HG02840 (cell line): ENCODE data around the gene DAZAP1.

ENCODE experiments used
- ATAC-seq: cut with Tn5 transposase; IDR thresholded peaks from one replicate; pipeline ENCODE4 v1.9.1; 2021; ENCODE audit warnings: mild to moderate bottlenecking, moderate library complexity, moderate number of reproducible peaks; ENCODE audit not compliant: unreplicated experiment, low FRiP score

The DAZAP1 gene

DNA sequence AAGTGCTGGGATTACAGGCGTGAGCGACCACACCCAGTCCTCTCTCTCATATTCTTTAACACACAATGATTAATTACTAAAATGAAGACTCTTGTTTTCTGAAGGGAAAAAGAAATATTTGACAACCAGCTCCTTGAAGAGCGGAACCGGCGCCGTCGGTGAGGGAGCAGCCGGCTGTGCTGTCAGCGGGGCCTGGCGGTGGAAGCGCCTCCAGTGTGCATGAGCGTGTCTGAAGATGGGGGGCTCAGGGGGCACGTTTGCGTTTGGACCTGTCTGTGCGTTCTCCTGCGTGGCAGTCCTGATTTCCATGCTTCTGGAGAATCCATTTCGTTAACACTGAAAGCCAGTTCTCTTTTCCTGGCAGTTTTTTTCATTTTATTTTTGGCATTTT is 31.0 kb upstream of the DAZAP1 start:
- ATAC-seq: no peak

DNA sequence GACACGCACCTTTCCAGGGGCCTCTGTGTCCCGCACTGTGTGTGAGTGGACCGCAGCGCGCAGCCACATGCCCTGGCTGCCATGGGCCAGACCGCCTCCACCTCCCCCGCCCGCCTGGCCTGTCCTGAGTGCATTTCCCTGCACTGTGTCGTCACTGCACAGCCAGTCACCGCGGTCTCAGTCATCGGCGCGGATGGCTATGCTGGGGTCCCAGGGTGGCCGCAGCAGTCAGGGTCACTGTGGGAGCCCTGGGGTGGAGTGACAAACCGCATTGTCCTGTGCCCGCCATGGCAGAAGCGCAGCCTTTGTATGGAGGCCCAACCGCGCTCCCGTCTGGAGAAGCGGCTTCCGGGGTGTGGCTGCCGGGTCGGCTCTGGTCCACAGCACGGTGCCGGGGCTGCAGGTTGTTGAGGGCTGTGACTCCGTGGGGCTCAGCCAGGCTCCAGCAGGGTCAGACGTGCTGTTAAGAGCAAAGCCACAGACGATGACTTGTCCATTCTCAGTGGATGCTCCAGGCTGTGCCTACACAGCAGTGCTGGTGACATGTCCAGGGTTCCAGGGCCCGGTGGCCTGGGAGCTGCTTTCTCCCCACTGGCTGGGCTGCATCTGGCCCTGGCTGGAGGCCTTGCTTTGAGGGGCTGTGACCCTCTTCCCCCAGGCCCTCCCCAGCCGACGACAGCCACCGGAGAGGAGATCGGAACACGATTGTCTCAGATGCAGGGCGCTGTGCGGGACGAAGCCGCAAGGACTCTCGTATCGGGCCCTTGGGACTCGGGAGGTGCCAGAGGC is 30.0 kb upstream of the DAZAP1 start:
- ATAC-seq: no peak

DNA sequence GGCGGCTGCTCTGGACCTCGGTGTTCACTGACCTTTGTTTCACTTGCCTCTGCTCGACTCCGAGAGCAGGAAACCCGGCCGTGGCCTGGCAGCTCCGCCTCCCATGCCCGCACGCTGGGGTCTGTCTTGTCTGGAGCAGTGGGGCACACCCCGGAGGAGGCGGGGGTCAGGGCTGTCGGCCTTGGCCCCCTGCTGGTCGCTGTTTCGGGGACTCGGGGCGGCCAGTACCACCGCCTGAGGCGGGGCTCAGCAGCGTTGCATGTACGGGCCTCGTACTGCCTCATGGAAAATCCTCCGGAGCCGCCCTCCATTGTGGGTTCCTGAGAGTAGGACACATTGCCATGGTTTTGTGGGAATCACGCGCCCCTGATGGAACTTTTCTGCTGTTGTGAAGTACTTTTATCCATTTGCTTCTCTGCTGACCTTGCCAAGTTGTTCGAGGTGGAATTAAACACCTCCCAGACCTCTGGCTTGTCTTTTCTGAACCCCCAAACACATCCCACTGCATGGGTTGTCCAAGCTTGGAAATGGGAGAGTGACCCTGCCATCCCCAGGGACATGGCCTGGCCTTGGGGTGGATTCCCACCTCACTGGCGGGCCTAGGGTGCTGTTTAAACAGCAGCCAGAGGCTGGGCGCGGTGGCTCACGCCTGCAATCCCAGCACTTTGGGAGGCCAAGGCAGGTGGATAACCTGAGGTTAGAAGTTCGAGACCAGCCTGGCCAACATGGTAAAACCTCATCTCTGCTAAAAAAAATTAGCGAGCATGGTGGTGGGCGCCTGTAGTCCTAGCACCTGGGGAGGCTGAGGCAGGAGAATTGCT is 29.2 kb upstream of the DAZAP1 start:
- ATAC-seq: no peak

DNA sequence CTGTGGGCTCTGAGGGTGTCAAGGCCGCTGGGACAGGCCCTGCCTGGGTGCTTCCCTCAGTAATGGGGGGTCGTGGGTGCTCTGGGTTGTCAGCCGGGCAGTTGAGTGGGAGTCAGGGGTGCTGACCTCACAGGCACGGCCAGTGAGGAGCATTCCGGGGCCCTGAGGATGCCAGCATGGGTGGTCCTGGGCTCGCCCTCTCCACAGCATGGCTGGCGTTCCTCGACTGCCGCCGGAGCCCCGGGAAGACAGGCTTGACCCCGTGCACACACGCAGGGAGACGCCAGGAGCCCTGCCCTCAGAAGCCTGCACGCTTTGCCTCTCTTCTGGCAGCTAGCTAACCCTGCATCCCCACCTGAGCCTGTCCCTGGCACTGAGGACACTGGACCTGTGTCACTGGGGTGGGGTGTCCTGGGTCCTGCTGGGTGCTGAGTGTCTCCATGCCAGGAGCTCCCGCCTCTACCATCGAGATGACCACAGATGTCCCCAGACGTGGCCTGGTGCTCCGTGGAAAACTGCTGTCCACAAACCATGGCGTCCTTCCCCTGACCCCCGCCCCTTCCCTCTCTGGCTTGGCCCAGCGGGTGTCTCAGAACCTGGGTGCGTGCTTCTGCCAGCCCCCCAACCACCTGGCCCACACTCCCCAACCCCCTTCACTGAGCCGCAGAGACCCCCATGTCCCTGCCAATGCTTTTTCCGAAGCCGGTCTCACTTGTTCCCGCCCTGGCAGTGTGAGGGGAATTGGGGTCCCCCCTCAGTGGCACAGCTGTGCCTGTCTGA is 28.1 kb upstream of the DAZAP1 start:
- no peak for ATAC-seq

DNA sequence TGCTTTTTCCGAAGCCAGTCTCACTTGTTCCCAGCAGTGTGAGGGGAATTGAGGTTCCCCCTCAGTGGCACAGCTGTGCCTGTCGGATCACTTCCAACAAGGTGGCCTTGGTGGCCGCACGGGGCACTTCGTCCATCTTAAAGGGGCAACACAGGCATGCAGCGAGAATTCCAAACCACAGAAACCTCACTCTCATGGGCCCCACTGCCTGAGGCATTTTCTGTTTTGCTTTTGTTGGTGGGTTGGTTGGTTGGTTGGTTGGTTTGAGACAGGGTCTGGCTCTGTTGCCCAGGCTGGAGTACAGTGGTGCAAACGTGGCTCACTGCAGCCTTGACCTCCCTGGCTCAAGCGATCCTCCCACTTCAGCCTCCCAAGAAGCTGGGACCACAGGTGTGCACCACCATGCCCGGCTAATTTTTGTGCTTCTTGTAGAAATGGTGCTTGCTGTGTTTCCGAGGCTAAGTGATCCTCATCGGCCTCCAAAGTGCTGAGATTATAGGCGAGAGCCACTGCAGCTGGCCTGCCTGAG is 27.4 kb upstream of the DAZAP1 start:
- no peak for ATAC-seq

DNA sequence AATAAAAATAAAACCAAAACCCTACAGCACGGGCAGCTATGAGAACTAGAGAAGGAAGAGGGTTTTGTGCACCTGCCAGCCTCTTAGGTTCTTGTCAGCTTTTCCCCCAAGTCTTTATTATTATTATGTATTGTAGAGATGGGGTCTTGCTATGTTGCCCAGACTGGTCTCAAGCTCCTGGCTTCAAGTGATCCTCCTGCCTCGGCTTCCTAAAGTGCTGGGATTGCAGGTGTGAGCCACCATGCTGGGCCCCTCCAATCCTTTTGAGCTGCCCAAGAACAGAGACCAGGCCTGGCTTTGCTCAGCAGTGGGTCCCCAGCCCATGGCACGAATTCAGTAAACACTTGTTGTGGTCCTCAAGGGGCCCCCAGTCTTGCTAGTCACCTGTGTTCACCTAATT is 25.1 kb upstream of the DAZAP1 start:
- ATAC-seq: no peak

DNA sequence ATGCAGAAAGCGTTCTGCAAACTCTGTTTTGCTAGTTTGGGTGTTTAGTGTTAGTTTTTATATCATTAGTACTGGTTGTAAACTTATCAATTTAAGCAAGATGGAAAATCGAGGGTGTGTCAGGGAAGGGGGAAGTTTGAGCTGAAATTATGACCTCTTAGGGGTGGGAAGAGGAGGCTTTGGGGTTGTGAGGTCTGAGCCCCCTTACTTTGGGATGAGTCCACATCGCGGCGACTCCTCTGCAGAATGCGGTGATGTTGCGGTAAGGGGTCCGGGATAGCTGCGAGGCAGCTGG is 24.4 kb upstream of the DAZAP1 start:
- no peak for ATAC-seq

DNA sequence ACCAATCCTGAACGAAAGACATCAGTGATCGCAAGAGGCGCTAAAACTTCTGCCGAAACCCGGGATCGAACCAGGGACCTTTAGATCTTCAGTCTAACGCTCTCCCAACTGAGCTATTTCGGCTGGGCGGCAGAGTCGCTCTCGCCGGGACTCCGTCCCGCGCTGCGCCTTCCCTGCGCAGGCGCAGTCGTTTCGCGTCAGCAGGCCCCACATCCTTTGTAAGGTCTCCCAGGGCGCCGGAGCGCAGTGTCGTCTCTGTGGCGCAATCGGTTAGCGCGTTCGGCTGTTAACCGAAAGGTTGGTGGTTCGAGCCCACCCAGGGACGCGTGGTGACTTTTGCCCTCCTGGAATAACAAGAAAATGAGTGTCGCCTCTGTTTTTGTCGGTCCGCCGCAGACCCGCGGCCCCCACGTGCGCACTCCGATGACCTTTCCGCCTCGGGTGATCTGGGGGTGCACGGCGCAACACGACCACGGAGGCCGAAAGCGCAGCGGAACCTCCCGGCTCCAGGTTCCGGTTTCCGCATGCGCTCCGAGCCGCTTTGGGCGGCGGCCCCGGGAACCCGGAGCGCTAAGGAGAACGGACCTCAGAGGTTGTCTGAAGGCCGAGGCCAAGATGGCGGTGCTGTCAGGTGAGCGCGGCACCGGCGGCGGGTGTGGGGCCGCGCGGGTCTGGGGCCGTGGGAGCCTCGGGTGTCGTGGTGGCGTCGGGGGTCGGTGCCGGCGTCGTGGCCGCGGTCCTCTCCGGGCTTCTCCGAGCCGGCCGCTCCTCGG is 23.9 kb upstream of the DAZAP1 start, which contains the start of gene NDUFS7:
NDUFS7 (plus strand) TSS at position 596 of the 773 bp plus-strand sequence; CDS start at position 616, 20 bp downstream.
- peak; percentile 74 for ATAC-seq

DNA sequence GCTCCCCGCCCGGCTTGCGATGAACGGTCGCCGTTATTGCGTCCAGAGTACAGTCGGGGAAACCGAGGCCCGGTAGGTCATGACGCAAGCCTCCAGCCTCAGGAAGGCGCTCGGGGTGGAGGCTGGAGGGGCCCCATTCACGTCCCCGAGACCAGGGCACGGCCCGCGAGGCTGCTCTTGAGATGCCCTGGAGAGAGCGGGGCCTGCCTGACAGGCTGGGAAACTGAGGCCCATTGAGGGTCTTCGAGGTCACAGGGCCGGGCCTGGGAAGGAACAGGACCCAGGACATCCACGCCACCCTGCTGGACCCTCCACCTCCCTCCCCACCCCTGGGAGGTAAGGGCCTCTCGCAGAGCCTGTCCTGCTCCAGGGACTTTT is 23.3 kb upstream of the DAZAP1 start:
- ATAC-seq: peak; percentile 11

DNA sequence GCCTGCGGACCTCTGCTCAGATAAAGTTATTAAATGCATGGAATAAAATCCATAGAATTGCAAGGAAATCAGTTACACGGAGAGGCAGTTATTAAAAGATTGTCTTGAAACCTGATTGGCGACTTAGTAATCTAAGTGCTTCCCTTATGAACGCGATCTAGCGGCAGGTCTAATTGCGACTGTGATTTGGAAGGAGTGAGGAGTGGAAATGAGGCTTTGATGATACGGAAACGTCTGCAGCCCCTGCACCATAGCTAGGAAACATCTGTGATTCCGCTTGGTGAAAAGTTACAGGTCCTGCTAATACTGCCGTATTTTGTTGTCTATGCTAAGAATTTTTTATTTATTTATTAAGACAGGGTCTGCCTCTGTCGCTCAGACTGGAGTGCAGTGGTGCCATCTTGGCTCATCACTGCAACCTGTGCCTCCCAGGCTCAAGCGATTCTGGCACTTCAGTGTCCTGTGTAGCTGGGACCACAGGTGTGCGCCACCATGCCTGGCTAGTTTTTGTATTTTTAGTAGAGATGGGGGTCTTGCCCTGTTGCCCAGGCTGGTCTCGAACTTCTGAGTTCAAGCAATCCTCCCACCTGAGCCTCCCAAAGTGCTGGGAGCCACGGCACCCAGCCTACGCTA is 22.8 kb upstream of the DAZAP1 start:
- no peak for ATAC-seq

DNA sequence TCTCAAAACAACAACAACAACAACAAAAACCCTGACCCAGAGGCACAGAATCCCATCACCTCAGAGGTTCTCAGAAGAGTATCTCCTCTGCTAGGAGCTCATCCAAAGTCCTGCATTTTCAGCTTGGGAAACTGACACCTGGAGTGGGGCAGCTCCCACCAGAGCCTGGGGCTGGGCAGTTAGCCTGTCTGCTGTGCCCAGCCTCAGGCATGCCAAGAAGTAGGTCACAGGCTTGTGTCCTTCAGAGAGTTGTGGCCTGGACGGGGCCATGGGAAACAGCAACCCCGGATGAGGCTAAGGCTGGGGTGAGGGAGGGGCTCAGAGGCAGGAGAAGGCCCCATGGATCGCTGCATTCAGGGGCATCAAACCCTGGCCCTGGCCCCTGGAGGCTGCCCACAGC is 21.6 kb upstream of the DAZAP1 start:
- no peak for ATAC-seq

DNA sequence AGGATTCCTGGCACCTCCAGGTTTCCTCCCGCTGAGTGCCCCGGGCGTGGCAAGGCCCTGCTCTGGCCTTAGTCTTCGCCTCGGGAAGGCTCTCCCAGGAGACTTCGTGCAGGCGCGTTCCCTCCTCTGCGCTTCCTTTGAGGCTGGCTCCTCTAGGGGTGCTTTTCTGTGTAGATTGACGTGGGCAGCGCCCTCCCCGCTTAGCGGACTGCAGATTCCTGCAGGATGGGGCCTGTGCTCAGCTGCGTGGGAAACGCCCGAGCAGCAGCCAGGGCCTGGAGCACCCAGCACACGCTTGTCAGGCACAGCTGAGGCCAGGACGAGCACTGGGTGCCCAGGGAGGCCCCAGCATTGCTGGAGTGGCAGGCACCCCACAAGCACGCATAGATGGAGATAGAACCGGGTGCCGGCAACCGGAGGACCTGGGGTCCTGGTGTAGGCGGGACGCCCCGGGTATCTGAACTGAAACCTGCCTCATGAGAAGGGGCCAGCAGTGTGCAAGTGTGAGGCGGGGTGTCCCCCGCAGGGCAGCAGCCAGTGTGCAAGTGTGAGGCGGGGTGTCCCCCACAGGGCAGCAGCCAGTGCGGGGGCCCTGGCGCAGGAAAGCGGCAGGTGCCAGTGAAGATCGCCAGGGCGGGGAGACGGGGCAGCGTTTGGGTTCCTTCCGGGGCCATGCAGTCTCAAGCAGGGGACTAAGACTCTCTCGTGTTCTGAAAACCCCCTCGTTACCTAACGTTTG is 20.3 kb upstream of the DAZAP1 start:
- no peak for ATAC-seq

DNA sequence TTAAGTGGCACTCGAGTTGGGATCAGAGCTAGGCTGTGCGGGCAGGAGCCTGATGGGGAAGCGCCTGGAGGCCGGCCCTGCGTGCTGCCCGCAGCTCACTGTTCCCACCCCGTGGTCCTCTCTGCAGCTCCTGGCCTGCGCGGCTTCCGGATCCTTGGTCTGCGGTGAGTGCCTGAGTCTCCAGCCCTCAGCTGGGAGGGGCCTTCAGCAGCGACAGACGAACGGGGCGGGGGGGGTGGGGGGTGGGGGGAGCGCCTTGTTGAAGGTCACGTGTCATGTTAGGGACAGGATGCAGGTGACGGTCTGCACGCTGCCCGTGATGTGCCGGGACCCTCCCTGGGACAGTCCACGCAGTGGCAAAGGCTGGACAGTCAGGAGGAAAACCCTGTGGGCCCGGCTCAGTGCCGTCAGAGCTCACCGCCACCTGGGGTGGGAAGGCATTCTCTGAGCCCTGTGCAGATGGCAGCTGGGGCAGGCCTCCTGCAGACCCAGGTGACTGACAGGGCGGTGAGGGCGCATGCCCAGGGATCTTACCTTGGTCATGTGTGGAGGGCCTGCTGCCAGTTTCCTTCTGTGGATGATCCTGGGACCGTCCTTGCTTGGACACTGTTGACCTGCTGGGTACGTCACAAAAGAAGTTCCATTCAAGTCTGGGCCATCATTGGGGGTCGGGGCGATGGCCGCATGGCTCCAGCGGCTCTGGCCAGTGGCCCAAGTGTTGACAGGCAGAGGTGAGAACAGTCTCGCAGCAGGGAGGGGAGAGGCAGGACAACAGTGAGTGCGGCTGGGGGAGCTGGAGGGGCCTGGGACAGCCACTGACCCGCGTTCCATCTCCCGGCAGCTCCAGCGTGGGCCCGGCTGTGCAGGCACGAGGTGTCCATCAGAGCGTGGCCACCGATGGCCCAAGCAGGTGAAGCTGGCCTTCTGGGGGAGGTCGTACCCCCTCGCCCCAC is 19.4 kb upstream of the DAZAP1 start:
- ATAC-seq: no peak

DNA sequence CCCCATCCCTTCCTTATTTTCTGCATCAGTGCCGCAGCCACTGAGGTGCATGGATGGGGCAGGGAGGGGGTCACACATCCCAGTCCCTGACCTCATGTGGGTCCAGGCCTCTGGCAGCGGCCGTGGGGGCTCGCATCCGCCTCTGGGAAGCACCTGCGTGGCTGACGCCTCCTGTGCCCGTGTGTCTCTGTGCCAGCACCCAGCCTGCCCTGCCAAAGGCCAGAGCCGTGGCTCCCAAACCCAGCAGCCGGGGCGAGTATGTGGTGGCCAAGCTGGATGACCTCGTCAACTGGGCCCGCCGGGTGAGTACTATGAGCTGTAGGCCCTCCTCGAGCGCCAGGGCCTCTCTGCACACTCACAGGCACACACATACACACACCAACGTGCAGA is 18.8 kb upstream of the DAZAP1 start:
- no peak for ATAC-seq

DNA sequence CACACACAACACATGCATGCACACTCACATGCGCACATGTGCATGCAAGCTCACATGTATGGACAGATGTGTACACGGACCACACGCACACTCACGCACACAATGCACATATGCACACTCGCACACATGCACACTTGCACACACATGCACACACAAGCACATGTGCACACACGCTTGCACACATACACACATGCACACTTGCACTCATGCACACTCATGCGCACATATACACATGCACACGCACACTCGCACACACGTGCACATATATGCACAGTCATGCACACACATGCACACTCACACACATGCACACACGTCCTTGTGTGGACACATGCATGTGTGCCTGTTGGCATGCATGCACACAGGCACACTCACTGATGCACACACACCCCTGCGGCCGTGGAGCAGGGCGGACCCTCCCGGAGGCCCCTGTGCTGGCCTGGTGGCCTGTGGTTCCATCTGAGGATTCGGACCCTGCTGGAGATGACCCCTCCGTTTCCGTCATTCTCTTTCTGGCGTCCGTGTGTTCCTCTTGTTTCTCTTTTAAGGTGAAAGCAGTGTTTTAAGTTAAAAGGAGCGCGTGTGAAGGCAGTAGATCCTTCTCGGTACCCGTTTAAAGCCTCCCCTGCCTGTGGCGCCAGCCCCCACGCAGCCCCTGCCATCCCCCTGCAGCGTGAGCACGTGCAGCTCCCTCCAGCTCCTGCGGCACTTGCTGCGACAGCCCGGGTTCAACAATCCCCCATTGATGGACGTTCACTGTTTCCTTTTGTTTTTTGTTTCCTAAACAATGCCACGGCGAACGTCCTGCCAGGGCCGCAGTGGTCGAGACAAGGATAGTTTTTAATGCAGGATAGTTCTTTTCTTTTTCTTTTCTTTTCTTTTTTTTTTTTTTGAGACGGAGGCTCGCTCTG is 18.1 kb upstream of the DAZAP1 start:
- no peak for ATAC-seq

DNA sequence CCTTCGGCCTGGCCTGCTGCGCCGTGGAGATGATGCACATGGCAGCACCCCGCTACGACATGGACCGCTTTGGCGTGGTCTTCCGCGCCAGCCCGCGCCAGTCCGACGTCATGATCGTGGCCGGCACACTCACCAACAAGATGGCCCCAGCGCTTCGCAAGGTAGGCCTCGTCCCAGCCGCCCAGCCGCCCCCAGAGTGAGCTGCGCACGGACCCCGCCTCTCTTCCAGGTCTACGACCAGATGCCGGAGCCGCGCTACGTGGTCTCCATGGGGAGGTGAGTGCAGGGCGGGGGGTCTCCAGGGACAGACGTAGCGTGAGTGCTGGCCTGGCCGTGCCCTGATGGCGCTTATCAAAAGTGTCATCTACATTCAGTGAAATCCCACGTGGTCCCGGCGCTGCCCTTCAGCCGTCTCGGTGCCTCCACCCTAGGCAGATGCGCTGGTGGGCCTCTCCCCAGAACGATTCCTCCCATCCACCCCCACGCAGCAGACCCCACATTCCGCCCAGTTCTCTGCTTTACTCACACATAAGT is 16.4 kb upstream of the DAZAP1 start:
- ATAC-seq: no peak

DNA sequence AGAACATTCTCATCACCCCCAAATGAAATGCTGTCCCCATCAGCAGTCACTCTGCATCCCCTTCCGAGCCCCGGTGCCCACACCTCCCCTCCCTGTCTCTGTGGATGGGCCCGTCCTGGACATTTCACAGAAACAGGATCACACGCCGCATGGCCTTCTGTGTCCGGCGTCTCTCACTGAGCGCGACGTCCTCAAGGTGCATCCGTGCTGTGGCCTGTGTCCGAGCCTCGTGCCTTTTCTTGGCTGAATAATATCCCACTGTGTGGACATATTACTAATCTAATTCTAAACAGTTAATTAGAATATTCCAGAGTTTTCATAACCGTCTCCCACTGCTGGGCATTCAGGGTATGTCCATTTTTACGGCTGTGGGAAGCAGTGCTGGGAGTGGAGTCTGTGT is 15.0 kb upstream of the DAZAP1 start:
- no peak for ATAC-seq
